Measurements from ENCODE around the gene CD151. TPM values are rescaled to one million over a fixed set of nuclear protein-coding genes. Genes with fewer than 3 reads are reported as not detected.

CD151 gene
- total RNA-seq, 1 donor from 2014 or later, result 921 TPM

DNA sequence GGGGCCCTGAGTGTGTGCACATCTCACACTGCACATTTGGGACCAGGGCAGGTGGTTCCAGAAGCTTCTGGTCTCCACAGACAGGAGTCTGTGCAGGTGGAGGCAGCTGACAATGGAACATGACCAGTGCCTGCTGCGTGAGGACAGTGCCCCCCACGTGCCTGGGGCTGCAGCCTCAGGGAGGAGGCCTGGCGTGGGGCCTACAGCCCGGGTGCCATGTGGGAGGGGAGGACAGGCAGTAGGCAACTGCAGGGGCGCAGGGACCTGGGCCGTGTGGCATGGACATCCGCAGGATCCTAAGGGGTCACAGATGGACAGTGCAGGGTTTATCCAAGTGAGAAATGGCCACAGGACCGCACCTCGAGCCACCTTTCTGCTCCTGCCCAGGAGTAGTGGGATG lies 38.7 kb downstream of the CD151 start:
- no peak for DNase-seq (ENCODE audit: low read depth)

DNA sequence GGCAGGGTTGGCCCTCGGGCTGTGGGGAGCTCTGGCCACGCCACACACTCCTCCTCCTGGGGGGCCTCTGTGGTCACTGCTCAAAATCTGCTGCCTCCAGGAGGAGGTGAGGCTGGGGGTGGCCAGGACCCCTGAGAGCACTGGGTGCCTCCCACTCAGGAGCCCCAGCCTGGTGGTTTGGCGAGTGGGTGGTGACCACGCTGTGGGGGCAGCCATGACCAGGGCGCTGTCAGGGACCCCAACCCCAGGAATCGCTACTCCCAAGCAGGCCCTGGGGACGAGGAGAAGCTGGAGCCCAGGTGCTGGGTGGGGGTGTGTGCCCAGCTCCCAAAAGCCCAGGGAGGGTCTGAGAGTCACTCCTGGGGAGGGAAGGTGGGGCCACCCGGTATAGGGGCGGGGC lies 40.0 kb downstream of the CD151 start:
- no peak for DNase-seq (ENCODE audit: low read depth)

DNA sequence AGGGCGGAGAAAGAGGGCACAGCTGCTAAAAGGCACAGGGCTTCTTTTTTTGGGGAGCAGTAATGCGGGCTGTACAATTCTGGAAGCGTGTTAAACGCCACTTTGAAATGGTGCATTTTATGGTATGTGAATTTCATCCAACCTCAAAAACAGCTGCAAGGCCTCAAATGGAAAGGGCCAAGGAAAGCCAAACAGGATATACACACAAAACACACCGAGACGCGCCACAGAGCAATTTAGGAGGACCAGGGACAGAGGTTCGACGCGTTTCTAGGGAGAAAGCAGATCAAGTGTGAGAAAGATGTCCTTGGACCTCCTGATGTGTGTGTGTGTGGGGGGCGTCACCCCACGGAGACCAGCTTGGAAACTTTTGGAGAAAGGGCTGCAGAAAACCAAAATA lies 41.0 kb downstream of the CD151 start:
- DNase-seq (ENCODE audit: low read depth), result no peak

DNA sequence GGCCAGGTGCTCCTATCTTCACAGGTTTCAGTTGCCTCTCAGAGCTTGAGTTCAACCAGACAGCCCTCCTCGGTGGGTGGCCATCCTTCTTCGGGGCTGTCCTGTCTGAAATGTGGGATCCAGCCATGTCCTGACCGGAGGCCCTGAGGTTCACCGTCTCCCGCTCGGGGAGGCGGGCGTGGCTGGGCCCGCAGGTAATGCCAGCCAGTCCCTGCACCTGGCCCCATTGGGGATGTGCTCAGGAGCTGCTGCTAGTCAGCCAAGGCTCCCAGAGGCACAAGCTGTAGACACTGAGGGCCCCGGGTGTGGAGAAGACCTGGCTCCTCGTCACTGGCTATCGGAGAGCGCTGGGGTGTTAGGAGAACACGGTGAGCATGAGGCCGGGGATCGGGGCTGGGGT lies 42.5 kb downstream of the CD151 start:
- no peak for DNase-seq (ENCODE audit: low read depth)

DNA sequence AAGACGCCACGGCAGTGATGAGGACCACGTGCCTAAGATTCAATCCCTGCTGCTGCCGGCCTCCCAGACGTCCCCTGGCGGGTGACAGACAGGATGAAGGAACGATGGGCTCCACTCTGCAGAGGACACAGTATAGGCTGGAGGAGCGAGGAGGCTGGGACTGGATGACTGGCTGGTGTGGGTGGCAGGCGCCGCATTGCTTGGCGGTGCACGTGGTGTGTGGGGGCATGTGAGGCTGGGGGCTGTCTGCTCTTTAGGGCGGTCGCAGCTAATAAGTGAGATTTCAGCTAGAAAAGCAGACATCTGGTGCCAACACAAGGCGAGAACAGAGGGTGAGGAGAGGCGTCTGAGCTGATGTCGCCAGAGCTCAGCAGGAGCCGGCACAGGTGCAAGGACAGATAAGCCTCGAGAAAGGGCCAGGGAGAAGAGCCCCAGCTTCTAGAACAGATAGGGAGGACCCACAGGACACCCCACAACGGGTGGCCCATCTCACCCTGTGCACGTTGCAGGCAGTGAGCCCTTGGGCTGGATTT lies 43.1 kb downstream of the CD151 start:
- DNase-seq (ENCODE audit: low read depth), result no peak

DNA sequence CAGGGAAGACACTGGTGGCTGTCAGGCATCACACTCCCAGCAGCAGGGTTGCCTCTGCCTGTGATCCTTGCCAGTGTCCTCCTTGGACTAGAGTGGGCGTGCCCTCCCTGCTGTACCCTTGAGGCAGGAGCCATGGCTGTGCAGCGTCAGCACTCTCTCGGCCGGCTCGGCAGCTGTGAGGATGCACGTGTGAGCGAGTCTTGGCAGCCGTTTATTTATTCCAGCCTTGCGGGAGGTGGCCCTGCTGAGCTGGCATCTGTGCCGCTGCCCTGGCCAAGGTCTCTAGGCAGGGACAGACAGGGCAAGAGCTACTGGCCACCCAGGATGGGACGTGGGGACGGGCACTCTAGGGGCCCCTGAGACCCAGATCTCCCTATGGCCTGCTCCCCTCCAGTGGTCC lies 43.8 kb downstream of the CD151 start:
- no peak for DNase-seq (ENCODE audit: low read depth)

DNA sequence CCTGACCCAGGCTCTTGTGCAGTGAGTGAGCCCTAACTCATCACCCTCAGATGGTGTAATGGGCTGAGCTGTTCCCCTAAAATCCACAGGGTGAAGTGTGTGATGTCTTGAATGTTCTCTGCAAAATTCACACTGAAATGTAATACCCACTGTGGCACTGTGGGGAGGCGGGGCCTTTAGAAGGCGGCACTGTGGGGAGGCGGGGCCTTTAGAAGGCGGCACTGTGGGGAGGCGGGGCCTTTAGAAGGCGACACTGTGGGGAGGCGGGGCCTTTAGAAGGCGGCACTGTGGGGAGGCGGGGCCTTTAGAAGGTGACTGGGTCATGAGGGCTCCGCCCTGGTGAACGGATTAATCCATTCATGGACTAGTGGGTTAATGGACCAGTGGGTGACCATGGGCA lies 44.8 kb downstream of the CD151 start:
- DNase-seq (ENCODE audit: low read depth), result no peak

DNA sequence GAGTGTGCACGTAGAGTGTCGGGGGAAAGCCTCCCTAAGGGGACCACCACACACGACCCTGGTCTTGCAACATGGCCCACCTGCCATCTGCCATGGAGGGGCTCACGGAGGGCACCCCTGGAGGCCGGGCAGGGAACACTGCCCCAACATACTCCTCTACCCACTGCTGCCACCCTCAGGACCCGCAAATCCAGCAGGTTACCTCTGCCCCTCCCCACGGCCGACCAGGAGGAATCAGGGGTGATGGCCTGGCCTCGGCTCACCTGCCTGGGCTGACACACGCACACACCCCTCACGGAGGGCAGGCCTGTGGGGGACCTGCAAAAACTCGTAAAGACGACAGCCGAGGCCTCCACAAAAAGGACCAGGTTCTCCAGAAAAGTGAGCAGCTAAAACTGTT lies 47.7 kb downstream of the CD151 start:
- no peak for DNase-seq (ENCODE audit: low read depth)

DNA sequence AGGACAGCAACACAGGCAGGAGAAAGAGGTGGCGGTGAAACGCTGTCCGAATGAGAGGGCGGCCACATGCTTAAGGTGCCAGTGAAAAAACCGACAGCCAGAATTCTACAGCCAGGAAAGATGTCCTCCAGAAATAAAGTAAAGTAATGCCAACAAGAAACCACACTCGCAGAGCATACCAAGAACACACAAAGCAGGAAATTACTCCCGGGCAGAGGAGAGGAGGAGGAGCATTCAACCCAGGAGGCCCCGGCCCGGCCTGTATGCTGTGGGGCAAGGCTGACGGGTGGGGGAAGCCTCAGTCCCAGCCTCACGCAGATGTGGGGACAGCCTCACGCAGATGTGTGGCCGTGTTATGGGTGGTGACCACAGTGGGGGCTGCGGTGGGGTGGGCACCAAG lies 49.8 kb downstream of the CD151 start:
- DNase-seq (ENCODE audit: low read depth), result no peak

DNA sequence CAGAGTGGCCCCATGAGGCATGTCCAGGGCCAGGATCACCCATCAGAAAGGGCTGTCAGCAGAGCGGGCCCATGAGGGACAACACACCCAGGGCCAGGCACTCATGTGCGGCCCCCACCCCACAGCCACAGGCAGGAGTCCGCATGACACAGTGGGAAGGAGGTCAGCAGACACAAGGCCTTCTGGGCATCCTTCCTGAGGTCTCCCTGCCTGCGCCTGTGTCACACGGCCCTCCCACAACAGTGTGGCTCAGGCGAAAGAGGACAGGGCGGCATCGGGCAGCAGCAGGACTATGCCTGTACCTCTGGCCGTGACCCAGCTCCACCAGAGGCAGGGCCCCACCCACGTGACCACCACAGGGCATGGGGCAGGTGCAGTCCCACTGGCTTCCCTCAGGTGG lies 50.8 kb downstream of the CD151 start:
- no peak for DNase-seq (ENCODE audit: low read depth)

DNA sequence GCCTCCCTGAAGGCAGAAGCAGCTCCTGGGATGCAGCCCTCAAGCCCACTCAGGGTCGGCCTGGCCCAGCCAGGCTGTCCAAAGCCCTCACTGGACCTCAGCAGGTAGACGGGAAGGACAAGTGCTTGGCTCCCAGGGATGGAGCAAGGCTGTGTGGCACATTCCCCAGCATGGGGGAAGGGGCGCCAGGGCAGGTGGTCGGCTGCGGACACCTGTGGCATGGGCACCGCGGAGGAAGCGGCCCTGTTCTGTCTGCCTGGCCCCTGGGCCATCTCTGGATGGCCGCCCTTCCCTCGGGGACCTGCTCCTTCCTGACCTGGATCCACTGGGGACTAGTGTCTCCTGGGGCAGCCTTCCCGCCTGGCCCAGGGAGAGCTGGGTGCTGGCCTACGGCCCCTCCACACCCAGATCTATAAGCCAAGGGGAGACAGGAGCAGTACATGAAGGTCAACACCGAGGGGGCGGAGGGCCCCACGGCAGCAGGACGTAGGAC lies 51.9 kb downstream of the CD151 start:
- DNase-seq (ENCODE audit: low read depth), result no peak

DNA sequence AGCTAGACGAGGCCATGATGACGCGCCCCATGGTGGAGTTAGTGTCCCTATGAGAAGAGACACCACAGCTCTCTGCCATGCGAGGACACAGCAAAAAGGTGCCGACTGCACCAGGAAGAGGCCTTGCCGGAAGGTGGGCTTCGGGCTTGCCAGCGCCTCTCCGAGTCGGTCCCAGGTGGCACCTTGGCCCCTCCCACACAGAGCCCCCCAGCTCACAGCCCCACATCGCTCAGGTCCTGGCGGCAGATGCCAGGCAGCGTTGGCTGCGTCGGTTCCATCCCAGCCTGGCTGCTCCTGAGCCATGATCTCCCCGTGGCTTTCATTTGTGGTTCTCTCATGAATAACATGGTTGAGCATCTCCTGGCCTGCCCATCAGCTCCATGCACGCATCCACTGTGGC lies 53.8 kb downstream of the CD151 start:
- DNase-seq (ENCODE audit: low read depth), result no peak

DNA sequence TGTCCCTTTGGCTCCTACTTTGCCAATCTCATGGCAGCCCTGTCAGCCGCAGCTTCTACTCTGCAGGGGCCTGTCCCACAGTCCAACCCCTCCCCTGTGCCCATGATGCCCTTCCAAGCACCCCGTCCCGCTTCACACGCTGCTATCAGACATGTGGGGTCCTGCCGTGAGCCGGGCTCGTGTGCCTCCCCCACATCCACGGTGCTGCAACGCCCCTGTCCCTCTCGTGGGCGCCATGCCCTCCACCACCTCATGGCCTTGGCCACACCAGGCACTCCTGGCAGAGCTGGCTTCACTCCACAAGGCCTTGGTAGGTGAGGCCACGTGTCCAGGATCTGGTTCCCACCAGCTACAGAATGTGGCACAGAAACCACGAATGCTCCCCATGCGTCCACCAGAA lies 54.8 kb downstream of the CD151 start:
- no peak for DNase-seq (ENCODE audit: low read depth)

Other genes with a start within 250 kb of the CD151 start
- 17.1 and 23.3 TPM in 2 replicates for gene IRF7, start 217.0 kb upstream of the CD151 start, total RNA-seq
- gene CDHR5, start 208.0 kb upstream of the CD151 start, total RNA-seq, result 0.15 TPM in 1 of 2 replicates, not detected in the other
- not detected in 2 replicates for gene SCT, start 205.8 kb upstream of the CD151 start, total RNA-seq
- gene DRD4, start 195.7 kb upstream of the CD151 start, total RNA-seq, result 0.10 TPM in 1 of 2 replicates, not detected in the other
- 27.6 and 62.7 TPM in 2 replicates for gene DEAF1, start 137.7 kb upstream of the CD151 start, total RNA-seq
- gene TMEM80, start 137.1 kb upstream of the CD151 start, total RNA-seq, result 3.6 and 7.7 TPM in 2 replicates
- 235 and 376 TPM in 2 replicates for gene EPS8L2, start 126.7 kb upstream of the CD151 start, total RNA-seq
- 188 and 419 TPM in 2 replicates for gene TALDO1, start 85.5 kb upstream of the CD151 start, total RNA-seq
- 16.7 and 38.0 TPM in 2 replicates for gene GATD1, start 55.5 kb upstream of the CD151 start, total RNA-seq
- gene CEND1, start 42.9 kb upstream of the CD151 start, total RNA-seq, result 0.60 TPM in 1 of 2 replicates, not detected in the other
- gene SLC25A22, start 34.7 kb upstream of the CD151 start, total RNA-seq, result 16.3 and 22.6 TPM in 2 replicates
- gene PIDD1, start 27.7 kb upstream of the CD151 start, total RNA-seq, result 3.1 and 6.9 TPM in 2 replicates
- gene RPLP2, start 23.0 kb upstream of the CD151 start, total RNA-seq, result 167 and 180 TPM in 2 replicates
- 19.3 and 60.1 TPM in 2 replicates for gene PNPLA2, start 14.0 kb upstream of the CD151 start, total RNA-seq
- gene CRACR2B, start 5.0 kb upstream of the CD151 start, total RNA-seq, result 3.7 and 6.4 TPM in 2 replicates
- gene POLR2L, start 9.6 kb downstream of the CD151 start, total RNA-seq, result 38.0 and 64.1 TPM in 2 replicates
- 85.4 and 86.2 TPM in 2 replicates for gene TSPAN4, start 9.9 kb downstream of the CD151 start, total RNA-seq
- gene CHID1, start 77.9 kb downstream of the CD151 start, total RNA-seq, result 35.3 and 83.9 TPM in 2 replicates
- gene AP2A2, start 92.9 kb downstream of the CD151 start, total RNA-seq, result 20.1 and 97.3 TPM in 2 replicates
- not detected in 2 replicates for gene MUC6, start 203.8 kb downstream of the CD151 start, total RNA-seq
- not detected in 2 replicates for gene MUC2, start 241.9 kb downstream of the CD151 start, total RNA-seq

Data from renal cortical epithelial cell (primary cell).